Cardiac muscle cell (in vitro differentiated cells and primary cell): ENCODE data around the gene PTCSC3. TPM values are rescaled to one million over a fixed set of nuclear protein-coding genes. Genes with fewer than 3 reads are reported as not detected.

Experiments
- DNase-seq, 2 donors: peaks; one replicate each; pipeline versions ENCODE4 v3.0.0 to v3.0.0-alpha.2; 2010 to 2017; ENCODE audit warnings: low read depth in 1 of 2, low spot score in 1 of 2
- H3K27ac ChIP-seq: fragments of 200-600 bp; sonication (generic); 2 replicates; pipeline ENCODE4 v1.5.1; 2016
- H3K27me3 ChIP-seq: fragments of 200-600 bp; sonication (generic); 2 replicates; pipeline ENCODE4 v1.6.0; 2016; ENCODE audit warnings: control low read depth
- H3K36me3 ChIP-seq: fragments of 200-600 bp; sonication (generic); 2 replicates; pipeline ENCODE4 v1.5.1; 2016; ENCODE audit warnings: control low read depth
- H3K4me1 ChIP-seq: fragments of 200-600 bp; sonication (generic); 2 replicates; pipeline ENCODE4 v1.8.1; 2017; ENCODE audit warnings: low read depth, mild to moderate bottlenecking, mixed run types
- H3K4me3 ChIP-seq: fragments of 200-600 bp; sonication (generic); 2 replicates; pipeline ENCODE4 v1.5.1; 2016; ENCODE audit warnings: mild to moderate bottlenecking
- H3K9me3 ChIP-seq: fragments of 200-600 bp; sonication (generic); 2 replicates; pipeline ENCODE4 v1.5.1; 2017; ENCODE audit warnings: low read depth, mild to moderate bottlenecking, control low read depth
- polyA plus RNA-seq: library from polyadenylated mRNA; unstranded; fragments of >200 nt; fragmentation: Nextera tagmentation; extraction: Ambion mirVana; gene quantifications from 2 replicates; pipeline ENCODE4 v1.2.1, GENCODE V29; 2016
- total RNA-seq: library from RNA; depleted of rRNA; stranded (reverse); fragments of >200 nt; gene quantifications from 2 replicates; pipeline ENCODE4 v1.2.3, GENCODE V29; 2016
- TF ChIP-seq, protein P1 (sequence below): IDR thresholded peaks from 2 replicates; pipeline ENCODE4 v1.5.1; 2012; ENCODE audit warnings: low read depth, mild to moderate bottlenecking, low read length

The PTCSC3 gene
- total and polyA plus RNA-seq, 2 experiments from 2014 or later: not detected

DNA sequence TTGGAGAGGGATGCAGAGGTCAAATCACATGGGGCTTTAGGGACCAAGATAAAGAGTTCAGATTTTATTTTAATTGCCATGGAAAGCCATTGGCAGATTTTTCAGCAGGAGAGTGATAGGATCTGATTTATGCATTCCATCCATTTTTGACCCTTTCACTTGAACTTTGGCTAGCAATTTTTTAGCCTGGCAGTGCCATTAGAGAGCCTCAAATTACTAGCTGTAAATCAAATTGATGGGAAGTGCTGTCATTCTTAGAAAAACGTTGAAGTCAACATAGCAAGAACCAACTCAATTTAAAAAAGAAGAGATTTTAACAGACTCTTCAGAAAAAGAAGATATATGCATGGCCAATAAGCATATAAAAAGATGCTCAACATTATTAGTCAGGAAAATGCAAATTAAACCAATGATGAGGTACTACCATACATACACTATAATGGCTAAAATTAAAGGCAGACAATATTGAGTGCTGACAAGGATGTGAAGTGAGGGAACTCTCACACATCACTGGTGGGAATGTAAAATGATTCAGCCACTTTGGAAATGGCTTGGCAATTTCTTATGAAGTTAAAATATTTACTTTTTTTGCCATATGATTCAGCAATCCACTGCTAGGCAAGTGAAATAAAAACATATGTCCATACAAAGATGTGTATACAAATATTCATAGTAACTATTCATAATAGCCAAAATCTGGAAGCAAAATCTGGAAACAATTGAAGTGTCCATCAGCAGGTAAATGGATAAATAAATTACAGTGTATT is 89.7 kb downstream of the PTCSC3 start:
- Histone ChIP-seq H3K4me1 (no peaks in the 10 kb centered on the region), H3K9me3 (no peaks in the 10 kb centered on the region), H3K4me3 (no peak overlapping the region), H3K36me3 (no peaks in the 10 kb centered on the region), H3K27me3 (no peaks in the 10 kb centered on the region), H3K27ac (no peak overlapping the region)
- TF ChIP-seq, protein P1, sequence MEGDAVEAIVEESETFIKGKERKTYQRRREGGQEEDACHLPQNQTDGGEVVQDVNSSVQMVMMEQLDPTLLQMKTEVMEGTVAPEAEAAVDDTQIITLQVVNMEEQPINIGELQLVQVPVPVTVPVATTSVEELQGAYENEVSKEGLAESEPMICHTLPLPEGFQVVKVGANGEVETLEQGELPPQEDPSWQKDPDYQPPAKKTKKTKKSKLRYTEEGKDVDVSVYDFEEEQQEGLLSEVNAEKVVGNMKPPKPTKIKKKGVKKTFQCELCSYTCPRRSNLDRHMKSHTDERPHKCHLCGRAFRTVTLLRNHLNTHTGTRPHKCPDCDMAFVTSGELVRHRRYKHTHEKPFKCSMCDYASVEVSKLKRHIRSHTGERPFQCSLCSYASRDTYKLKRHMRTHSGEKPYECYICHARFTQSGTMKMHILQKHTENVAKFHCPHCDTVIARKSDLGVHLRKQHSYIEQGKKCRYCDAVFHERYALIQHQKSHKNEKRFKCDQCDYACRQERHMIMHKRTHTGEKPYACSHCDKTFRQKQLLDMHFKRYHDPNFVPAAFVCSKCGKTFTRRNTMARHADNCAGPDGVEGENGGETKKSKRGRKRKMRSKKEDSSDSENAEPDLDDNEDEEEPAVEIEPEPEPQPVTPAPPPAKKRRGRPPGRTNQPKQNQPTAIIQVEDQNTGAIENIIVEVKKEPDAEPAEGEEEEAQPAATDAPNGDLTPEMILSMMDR: no peak
- DNase-seq: no peak

DNA sequence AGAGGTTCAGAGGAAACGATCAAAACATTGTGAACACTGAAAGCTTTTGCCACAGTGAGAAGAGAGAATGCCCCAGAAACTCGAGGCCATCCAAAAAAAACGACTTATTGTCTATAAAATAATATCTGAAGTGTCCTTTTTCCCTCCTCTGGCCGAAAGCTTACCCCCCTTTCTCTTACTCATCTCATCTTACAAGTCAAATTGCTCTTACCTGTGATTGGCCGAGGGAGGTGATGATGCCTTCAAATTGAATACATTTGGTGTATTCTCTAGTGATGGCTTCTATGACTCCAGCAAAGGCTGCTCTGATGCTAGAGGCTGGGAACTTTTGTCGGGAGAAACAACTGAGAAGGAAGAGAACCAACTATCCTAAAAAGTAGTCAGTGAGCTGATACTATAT is 90.7 kb downstream of the PTCSC3 start:
- H3K36me3 ChIP-seq: no peaks in the 10 kb centered on the region
- H3K4me1 ChIP-seq: no peaks in the 10 kb centered on the region
- no peak overlapping the region for H3K27ac ChIP-seq
- H3K27me3 ChIP-seq: no peaks in the 10 kb centered on the region
- H3K4me3 ChIP-seq: no peak overlapping the region
- DNase-seq: no peak
- TF ChIP-seq, protein P1: no peak
- no peaks in the 10 kb centered on the region for H3K9me3 ChIP-seq

Other genes starting within 250 kb of the PTCSC3 start
- gene MBIP, start 143.9 kb upstream of the PTCSC3 start, total RNA-seq: 12.6 and 13.1 TPM in 2 replicates
- gene MBIP, start 143.9 kb upstream of the PTCSC3 start, polyA plus RNA-seq: 30.9 and 31.9 TPM in 2 replicates